Stimulated activated CD4-positive, alpha-beta T cell treated with anti-CD3 and anti-CD28 coated beads, TNF-alpha, amount 100 ng/mL, for 4 hours (primary cell): ENCODE results near the gene GHR.

Source experiments
- DNase-seq, 3 experiments: peaks; one replicate each; pipeline ENCODE4 v3.0.0-alpha.2; 2020; ENCODE audit warnings: low read depth in 3 of 3

GHR gene

GRCh38 chr5:42462083-42462482, 38.8 kb downstream of the GHR start:
- no peak for DNase-seq

- DNase-seq, result no peak
Observed at GRCh38 chr5:42467572-42467971, 44.3 kb downstream of the GHR start.

DNA sequence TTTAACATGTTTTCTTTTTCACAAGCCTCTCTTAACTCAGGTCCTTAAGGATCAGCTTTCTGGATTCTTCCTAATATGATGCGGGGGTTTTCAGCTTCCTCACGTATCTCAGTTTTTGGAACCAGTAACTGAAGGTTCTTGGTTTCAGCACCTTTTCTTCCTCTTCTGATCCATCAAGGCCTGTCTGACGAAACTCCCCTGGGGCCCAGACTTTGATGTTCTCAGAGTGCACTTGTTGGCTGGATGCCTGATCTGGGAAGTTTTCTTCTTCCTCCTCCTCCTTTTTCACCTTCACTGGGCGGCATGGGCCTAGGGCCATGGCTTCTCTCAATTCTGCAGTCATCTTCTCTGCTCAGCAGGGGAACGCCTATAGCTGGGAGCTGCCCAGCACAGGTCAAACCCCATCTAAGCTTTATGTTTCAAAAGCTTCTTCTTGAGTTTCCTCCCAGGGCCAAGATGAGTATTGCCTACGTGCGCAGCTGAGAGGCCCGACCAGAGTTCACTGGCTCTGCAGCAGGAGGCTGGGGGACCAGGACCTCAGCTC, 44.8 kb downstream of the GHR start:
- no peak for DNase-seq

DNA sequence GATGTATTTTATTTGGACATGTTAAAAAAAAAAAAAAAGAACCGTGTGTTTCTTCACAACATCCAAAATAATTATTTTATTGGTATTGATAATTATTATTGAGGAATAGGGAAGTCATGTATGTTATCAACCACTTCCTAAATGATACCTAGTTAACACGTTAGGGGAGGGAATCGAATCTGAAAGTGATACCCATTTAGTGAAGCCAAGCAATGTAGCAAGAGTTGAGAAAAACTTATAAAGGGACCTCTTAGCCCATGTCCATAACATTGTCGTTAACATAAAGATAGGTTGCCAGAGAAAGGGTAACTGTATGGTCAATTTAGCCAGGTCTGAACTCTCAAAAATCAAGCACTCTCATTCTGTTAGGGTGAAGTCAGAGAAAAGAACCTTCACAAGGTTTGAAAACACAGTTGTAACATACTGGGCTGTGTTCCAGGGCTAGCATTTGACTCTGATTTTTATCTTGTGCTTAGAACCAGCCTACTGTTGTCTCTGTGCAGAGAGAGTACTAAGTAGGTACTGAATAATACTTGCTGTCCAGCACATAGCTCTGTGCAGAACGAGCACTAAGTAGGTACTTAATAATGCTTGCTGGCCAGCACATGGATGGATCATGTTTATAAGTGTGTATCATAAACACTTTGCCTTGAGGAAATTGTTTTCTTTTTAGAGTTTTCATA, 60.4 kb downstream of the GHR start:
- no peak for DNase-seq

DNA sequence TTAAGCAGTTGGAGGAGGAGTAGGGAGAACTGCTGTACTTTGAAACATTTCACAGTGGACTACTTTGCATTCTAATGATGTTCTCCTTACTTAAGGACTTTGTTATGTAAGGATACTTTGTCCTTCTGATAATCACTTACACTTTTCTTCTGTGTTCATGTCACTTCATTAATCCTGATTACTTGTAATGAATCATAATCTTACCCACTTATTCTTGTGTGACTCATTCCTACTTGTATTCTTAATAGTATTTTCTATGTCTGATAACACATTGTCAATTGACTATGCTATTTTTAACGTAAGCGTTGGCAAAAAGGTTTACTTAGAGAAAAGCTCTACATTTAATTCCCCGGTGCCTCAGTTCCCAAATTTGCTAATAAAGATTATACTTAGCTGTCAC, 63.8 kb downstream of the GHR start:
- DNase-seq, result no peak

- no peak for DNase-seq
Observed at GRCh38 chr5:42487821-42488220, 64.6 kb downstream of the GHR start.

DNA sequence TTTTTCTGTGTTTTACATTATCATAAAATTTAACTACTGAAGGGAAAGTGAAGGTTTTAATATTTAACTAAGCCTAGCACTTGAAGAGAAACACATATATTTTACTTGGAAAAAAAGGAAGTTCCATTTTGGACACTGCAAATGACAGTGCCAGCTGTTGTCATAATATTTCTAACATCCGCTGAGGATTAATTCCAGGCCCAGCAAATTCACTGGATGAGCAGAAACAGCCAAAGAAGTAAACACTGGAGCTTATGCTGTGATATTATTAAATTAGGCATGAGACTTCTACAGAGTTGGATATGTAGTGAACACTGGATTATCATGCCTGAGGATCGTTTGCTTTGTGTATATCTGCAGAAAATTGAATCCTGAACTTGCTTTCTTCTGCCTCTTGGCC, 67.6 kb downstream of the GHR start:
- DNase-seq, result no peak

DNA sequence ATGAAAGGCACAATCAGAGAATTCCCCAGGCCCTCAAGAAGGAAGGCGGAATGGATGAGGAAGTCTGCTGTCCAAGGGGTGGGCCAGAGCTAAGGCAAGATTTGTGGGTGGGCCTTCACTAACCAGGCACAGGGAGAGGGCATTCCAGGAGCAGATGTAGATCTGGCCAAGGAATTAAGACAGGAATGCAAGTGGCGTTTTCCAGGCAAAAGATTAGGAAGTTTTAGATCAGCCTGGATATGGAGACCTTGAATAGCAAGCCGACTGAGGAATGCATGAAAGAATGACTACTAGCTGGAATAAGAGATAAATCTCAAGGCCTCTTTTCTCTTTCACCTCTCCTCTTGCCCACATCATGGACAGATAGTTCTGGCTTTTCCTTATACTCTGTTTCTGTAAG, 68.5 kb downstream of the GHR start:
- no peak for DNase-seq

DNA sequence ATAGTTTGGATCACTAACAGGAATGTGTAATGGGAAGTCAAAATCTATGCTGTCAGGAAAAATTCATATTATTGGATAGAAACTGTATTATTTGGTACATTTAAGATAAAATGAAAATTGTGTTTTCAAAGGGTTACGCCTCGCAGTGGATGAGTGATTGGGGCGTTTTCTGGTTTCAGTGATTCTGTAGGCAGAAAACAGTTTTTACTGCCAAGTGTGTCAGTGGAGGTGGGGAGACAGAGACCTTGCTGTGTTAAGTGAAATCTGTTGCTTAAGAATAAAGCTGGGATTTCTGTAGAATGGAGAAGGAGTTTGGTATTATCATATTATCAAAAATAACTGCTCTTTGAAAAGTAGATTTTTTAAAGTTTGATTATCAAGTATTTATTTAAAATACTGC, 69.7 kb downstream of the GHR start:
- no peak for DNase-seq

DNA sequence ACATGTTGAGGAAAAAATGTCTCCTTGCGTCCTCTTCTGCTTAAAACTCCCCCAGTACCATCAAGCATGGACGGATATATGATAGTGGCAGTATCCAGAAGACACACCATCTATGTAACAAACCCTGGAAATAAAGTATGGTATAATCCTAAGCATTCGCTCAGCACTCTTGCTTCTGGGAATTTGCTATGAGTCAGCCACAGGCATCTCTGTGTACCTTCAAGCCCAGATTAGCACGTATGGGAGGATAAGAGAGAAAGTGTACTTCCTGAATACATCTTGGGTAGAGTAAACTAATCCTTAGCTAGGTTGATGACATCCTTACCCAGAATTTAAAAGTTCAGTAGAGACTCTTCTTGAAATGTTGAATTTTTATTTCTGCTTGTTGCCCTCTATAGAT, 71.2 kb downstream of the GHR start:
- DNase-seq, result no peak

- DNase-seq, result no peak
Observed at GRCh38 chr5:42495914-42496313, 72.7 kb downstream of the GHR start.

DNA sequence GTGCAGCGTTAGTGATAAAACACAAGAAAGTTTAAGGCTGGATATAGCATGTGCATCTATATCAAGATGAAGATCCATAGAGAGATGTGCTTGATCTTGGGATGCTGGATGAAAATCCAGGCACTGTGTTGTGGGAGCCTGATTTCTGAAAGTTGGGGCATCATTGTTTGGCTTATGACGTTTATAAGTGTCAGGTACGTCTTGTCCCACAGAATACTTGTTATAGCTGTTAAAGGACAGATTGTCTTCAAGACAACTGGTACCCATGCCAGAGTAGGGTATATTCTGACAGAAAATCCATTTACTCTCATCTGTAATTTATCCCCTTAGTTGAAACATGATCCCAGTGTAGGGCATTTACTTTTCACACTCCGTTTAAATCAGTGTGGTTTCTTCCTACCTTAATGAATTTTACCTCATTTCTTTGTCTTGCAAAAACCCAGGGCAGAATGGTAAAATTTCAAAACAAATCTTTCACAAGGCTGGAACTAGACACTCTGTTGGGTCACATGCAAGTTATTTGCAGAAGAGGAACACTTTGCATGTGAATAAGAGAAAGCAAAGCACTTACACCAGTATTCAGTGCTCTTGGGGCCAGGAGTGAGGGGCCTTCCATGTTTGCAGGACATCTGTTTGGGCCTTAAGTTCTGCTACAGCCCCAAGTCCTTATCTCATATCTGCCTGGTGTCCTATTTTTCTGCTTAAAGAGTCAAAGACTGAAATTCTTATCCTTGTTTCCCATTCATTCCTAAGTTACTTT, 73.3 kb downstream of the GHR start:
- no peak for DNase-seq

GRCh38 chr5:42498000-42498399, 74.8 kb downstream of the GHR start:
- DNase-seq, result no peak

- DNase-seq, result no peak
Observed at GRCh38 chr5:42499016-42499415, 75.8 kb downstream of the GHR start.

DNA sequence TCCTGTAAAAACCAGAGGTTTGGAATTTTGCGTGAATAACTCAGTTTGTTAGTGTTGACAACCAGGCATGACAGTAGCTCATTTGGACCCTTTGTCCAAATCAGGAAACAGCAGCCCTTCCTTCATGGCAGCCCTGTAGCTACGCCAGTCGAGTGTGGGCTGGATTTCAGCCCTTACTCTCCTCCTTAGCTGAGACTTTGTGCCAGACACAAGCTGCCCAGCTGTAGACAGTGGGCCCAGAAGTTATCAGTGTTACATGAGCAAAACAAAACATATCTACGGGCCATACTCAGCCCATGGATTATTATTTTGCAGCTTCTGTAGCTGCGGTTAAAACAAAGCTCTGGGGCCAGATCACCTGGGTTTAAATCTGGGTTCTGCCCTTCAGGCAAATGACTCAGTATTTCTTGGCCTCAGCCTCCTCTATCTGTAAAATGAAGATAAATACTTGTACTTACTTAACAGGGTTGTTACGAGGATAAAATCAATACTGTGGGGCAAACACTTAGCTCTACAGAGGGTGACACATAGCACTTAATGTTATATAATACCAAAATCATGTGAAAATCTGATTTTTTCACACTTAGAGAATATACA, 76.9 kb downstream of the GHR start:
- no peak for DNase-seq

DNA sequence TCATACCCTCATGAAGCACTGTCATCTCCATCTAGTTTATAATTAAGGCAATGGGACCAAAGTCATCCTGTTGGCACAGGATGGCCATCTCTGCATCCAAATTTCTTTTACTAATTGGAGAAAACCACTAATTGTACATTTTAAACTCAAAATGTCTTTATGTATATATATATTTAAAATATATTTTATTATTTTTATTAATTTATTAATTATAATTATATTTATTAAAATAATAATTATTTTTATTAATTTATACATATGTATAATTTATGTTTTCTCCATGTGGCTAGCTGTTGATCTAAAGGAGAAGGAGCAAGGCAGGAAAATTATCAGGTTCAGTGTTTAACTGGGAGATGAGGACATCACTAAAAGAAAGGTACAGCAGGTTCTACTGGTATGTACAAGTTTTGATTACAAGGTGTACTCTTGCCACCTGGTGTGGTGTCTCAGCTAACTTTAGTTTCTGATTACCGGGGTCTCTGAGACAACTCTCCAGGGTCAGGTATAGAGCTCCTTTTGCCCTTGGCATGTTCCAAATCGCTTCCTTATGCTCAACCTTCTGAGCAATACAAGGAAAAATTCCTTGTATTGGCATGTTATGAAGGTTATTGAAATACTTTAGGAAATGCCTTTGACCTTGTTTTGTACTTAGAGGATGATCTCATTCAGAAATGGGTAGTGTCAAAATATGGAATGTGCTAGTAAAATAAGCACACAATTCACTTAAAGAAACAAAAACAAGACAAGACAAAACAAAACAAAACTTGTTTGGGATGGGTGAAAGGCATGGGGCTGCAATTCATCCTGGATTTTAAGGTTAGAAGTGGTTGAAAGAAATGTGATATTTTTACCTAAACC, 79.6 kb downstream of the GHR start:
- no peak for DNase-seq

- no peak for DNase-seq
Observed at GRCh38 chr5:42506662-42507061, 83.4 kb downstream of the GHR start.

DNA sequence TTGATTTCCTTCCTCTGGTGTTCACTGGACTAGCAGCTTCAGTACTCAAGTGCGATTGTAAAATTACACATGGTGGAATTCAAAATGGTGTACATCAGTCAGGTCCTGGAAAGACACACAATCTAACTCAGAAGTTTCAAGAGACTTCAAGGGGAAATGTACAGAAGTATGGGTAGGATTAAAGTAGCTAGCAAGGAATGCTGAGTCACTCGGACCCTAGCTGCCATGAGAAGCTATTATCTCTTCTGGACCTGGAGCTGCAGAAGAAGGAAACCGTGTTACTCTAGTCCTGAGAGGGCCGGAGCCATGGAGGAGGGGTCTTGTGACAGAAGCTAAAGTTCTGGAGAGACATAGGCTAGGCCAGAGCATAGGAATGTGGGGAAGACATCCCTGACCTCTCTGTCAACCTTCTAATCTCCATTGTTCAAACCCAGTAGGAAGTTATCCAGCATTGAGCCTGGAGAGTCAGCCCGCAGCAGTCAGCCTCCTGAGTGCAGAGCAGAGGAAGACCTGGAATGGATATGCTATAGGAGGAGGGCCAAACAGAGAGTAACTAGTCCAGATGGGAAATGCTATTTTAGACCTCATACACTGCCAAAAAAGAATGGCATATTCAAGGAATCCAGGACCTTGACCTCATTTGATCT, 84.3 kb downstream of the GHR start:
- no peak for DNase-seq

DNA sequence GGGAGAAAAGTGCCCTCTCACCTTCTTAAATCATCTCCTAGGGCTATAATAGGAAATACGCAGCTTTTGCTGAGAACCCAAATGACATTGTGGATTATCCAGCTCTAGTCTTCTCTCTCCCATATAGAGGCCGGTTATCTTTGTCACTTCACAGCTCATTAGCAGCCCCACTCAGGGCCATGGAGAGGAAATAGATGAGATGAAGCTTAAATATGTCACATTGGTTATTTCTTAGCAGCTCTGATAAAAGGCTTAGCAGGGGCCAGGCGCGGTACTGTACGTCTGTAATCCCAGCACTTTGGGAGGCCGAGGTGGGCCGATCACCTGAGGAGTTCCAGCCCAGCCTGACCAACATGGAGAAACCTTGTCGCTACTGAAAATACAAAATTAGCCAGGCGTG, 90.0 kb downstream of the GHR start:
- no peak for DNase-seq

DNA sequence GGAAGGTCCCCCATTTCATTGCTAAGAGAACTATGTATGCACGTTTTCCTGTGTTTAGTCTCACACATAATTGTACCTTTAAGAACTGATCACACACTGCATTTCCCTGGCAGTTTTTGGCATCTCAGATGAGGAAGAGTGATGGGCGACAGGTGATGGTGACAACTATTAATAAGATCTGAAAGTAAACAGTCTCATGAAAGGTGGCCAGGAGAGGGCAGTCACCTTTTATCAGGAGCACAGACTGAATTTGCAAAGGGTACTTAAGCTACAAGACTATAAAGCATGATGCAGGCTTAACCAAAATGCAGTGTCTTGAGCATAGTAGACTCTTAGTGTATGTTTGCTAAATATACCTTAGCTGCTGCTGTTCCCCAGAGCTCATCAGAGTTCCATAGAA, 91.5 kb downstream of the GHR start:
- no peak for DNase-seq

GRCh38 chr5:42515504-42515903, 92.3 kb downstream of the GHR start:
- no peak for DNase-seq
